Type B pancreatic cell (in vitro differentiated cells): ENCODE data around the gene WDR12. TPM values are rescaled to one million over a fixed set of nuclear protein-coding genes. Genes with fewer than 3 reads are reported as not detected.

Source experiments
- DNase-seq: peaks from one replicate; pipeline ENCODE4 v3.0.0; 2021; ENCODE audit warnings: mixed read lengths; ENCODE audit not compliant: unreplicated experiment; ENCODE audit errors: extremely low spot score
- H3K27ac Mint-ChIP-seq: 2 replicates; pipeline ENCODE4 v1.8.0; 2021; ENCODE audit warnings: mild to moderate bottlenecking, mixed read lengths
- H3K27me3 Mint-ChIP-seq: 2 replicates; pipeline ENCODE4 v1.8.0; 2021; ENCODE audit warnings: mixed read lengths
- H3K36me3 Mint-ChIP-seq: 2 replicates; pipeline ENCODE4 v1.8.0; 2021; ENCODE audit warnings: mixed read lengths
- H3K4me1 Mint-ChIP-seq: one replicate; pipeline ENCODE4 v1.8.0; 2021; ENCODE audit warnings: mixed read lengths; ENCODE audit not compliant: unreplicated experiment
- H3K4me3 Mint-ChIP-seq: 2 replicates; pipeline ENCODE4 v1.8.0; 2021; ENCODE audit warnings: mild to moderate bottlenecking, mixed read lengths
- H3K9me3 Mint-ChIP-seq: 2 replicates; pipeline ENCODE4 v1.8.0; 2021; ENCODE audit warnings: mixed read lengths
- CTCF ChIP-seq: fragments of 200-600 bp; sonication (generic); conservative IDR thresholded peaks from 2 replicates; pipeline ENCODE4 v1.5.0; 2021; ENCODE audit warnings: antibody characterized with exemption, mild to moderate bottlenecking
- total RNA-seq: library from RNA; stranded (reverse); gene quantifications from 2 replicates; pipeline ENCODE4 v1.2.1, GENCODE V29; 2021; ENCODE audit warnings: low replicate concordance

The WDR12 gene
- total RNA-seq, 1 donor from 2014 or later = 74.0 TPM

DNA sequence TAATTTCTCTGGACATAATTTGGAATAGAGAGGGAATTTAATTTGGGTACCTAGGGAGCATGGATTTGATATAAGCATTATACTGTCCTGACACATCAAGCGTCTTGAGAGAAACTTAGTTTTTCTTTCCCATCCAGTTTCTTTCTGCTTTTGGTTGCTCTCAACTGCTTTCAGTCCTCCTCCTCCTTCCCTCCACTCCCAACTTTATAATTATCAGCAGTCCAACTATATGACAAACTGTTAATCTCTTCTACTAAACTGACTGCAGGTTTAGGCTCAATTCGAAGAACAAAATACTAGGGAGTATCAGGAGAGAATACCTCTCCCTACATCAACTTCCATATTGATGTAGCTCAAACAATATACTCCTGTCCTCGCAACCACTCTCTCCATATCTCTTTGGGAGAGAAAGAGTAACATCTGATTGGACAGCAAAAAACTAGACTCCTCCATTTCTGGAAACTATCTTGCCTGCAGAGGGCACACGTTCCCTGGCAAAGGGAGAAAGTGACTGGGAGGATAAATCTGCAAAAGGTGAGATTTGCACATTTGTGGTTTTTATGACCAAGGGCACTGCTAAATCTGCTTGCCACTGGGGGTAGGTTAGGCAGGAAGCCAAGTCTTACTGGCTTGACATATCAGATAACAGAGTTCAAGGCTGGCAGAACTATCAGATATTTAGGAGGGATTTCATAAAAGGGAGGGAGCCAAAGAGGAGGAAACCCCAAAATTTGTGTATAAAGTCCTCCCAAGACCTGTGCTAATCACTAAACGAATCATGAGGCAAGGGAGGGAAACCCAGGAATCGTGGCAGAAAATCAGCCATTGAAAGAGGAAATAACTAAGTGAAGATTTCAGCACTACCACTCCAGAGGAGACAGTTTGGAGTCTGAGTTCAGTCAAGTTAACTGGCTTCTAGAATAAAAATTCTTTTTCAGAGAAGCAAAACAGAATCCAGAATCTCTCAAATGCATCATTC, 79.9 kb downstream of the WDR12 start:
- H3K27ac Mint-ChIP-seq = no peak overlapping the region
- H3K4me1 Mint-ChIP-seq = peaks cover 7% of the 10 kb centered on the region
- peak; percentile 74 for TF ChIP-seq CTCF
- no peak overlapping the region for H3K4me3 Mint-ChIP-seq
- no peaks in the 10 kb centered on the region for H3K36me3 Mint-ChIP-seq
- no peaks in the 10 kb centered on the region for H3K9me3 Mint-ChIP-seq
- H3K27me3 Mint-ChIP-seq = no peaks in the 10 kb centered on the region
- no peak for DNase-seq

GRCh38 chr2:202824901-202825300, 86.6 kb downstream of the WDR12 start:
- H3K27me3 Mint-ChIP-seq = no peaks in the 10 kb centered on the region

More at GRCh38 chr2:202824901-202825300, 86.6 kb downstream of the WDR12 start:
- peaks cover 8% of the 10 kb centered on the region for H3K4me1 Mint-ChIP-seq
- H3K4me3 Mint-ChIP-seq = no peak overlapping the region
- no peak overlapping the region for H3K27ac Mint-ChIP-seq
- TF ChIP-seq CTCF = no peak
- no peaks in the 10 kb centered on the region for H3K9me3 Mint-ChIP-seq
- DNase-seq = no peak
- H3K36me3 Mint-ChIP-seq = no peaks in the 10 kb centered on the region

Other genes starting within 250 kb of the WDR12 start
- 4.5 and 11.5 TPM in 2 replicates for gene ICA1L, start 39.9 kb downstream of the WDR12 start, total RNA-seq
- gene CARF, start 602 bp upstream of the WDR12 start, total RNA-seq = 6.7 and 11.0 TPM in 2 replicates
- 28.5 and 41.2 TPM in 2 replicates for gene NBEAL1, start 103.2 kb upstream of the WDR12 start, total RNA-seq